ENCODE measurements around the gene GHRHR. TPM values are rescaled to one million over a fixed set of nuclear protein-coding genes. Genes with fewer than 3 reads are reported as not detected.

The GHRHR gene
- total RNA-seq, result not detected in 2 replicates

DNA sequence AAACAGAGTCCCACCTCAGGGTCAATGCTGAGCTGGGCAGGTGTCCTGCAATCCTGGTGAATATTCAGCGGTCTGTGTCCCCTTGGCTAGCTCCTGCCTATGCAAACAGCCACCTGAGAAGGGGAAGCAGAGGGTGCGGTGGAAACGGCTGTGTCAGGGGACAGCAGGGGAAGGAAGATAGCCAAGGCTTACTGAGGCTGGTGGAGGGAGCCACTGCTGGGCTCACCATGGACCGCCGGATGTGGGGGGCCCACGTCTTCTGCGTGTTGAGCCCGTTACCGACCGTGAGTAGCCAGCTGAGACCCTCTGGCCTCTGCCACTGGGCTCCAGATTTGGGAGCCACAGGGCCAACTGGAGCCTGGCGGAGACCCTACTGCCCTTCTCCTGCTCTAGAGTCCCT lies at the start of gene GHRHR:
Gene GHRHR, plus strand, starts transcription at position 112 of the 400 bp plus-strand sequence. Its CDS starts 116 bp downstream, at position 228.

Other genes with a start within 250 kb of the GHRHR start
- gene INMT, start 211.8 kb upstream of the GHRHR start, total RNA-seq, result 3.5 and 4.6 TPM in 2 replicates
- gene MINDY4, start 192.5 kb upstream of the GHRHR start, total RNA-seq, result 6.6 and 8.1 TPM in 2 replicates
- gene AQP1, start 52.1 kb upstream of the GHRHR start, total RNA-seq, result 127 and 148 TPM in 2 replicates
- under 0.01 and 0.13 TPM in 2 replicates for gene ADCYAP1R1, start 88.4 kb downstream of the GHRHR start, total RNA-seq

Data from aortic smooth muscle cell (primary cell).